CD14-positive monocyte (primary cell): Measurements from ENCODE around the gene APOO. TPM values are rescaled to one million over a fixed set of nuclear protein-coding genes. Genes with fewer than 3 reads are reported as not detected.

Source experiments
- DNase-seq, 3 donors: peaks; one replicate each; pipeline ENCODE4 v3.0.0-alpha.2; 2011 to 2022
- H2AFZ ChIP-seq: 2 replicates; pipeline ENCODE4 v1.6.0; 2012; ENCODE audit warnings: mild to moderate bottlenecking, low read depth, low read length, inconsistent platforms; ENCODE audit not compliant: insufficient read depth, poor library complexity, severe bottlenecking
- H3K27ac ChIP-seq, 2 donors: 1 replicate in 1 of 2; 2 replicates in 1 of 2; pipeline ENCODE4 v1.5.1; 2012 to 2013; ENCODE audit warnings: low read length in 2 of 2, control low read depth in 1 of 2, inconsistent platforms in 1 of 2, low read depth in 1 of 2, mild to moderate bottlenecking in 1 of 2
- H3K27me3 ChIP-seq, 2 donors: one replicate each; pipeline versions ENCODE4 v1.6.0 to v1.6.1; 2011 to 2013; ENCODE audit warnings: low read length in 2 of 2; ENCODE audit not compliant: control insufficient read depth in 2 of 2, insufficient read depth in 2 of 2
- H3K36me3 ChIP-seq, 2 donors: replicated peaks in 1 of 2; 1 replicate in 1 of 2; 2 replicates in 1 of 2; pipeline versions ENCODE4 v1.5.1 to v1.6.1; 2012 to 2013; ENCODE audit warnings: low read length in 2 of 2, control low read depth in 1 of 2, inconsistent platforms in 1 of 2, mild to moderate bottlenecking in 1 of 2; ENCODE audit not compliant: insufficient read depth in 2 of 2, control insufficient read depth in 1 of 2
- H3K4me1 ChIP-seq, 2 donors: 1 replicate in 1 of 2; 2 replicates in 1 of 2; pipeline versions ENCODE4 v1.5.1 to v1.6.1; 2012 to 2013; ENCODE audit warnings: low read length in 2 of 2, control low read depth in 1 of 2, inconsistent platforms in 1 of 2, mild to moderate bottlenecking in 1 of 2, moderate library complexity in 1 of 2; ENCODE audit not compliant: insufficient read depth in 2 of 2, control insufficient read depth in 1 of 2
- H3K4me2 ChIP-seq: replicated peaks from 2 replicates; pipeline ENCODE3; 2012; ENCODE audit warnings: low read length, moderate library complexity, mild to moderate bottlenecking; ENCODE audit not compliant: poor library complexity, severe bottlenecking; ENCODE audit errors: extremely low read depth
- H3K4me3 ChIP-seq, 3 experiments: fragments of 200-600 bp in 1 of 3; sonication (generic) in 1 of 3; replicated peaks in 1 of 3; 1 replicate in 2 of 3; 2 replicates in 1 of 3; pipeline ENCODE4 v1.5.1; 2011 to 2013; ENCODE audit warnings: low read length in 3 of 3, mild to moderate bottlenecking in 3 of 3, control low read depth in 2 of 3, low read depth in 2 of 3, inconsistent platforms in 1 of 3, moderate library complexity in 1 of 3
- H3K79me2 ChIP-seq: 2 replicates; pipeline ENCODE4 v1.6.0; 2012; ENCODE audit warnings: mild to moderate bottlenecking, control low read depth, inconsistent platforms, low read length, moderate library complexity; ENCODE audit not compliant: insufficient read depth
- H3K9ac ChIP-seq: 2 replicates; pipeline ENCODE4 v1.6.0; 2017; ENCODE audit warnings: low read length, mild to moderate bottlenecking; ENCODE audit not compliant: insufficient read depth, poor library complexity, severe bottlenecking
- H3K9me3 ChIP-seq, 2 donors: replicated peaks in 1 of 2; 1 replicate in 1 of 2; 2 replicates in 1 of 2; pipeline versions ENCODE4 v1.5.1 to v1.6.1; 2012 to 2013; ENCODE audit warnings: low read length in 2 of 2, control low read depth in 1 of 2; ENCODE audit not compliant: control insufficient read depth in 1 of 2, insufficient read depth in 1 of 2
- H4K20me1 ChIP-seq: 2 replicates; pipeline ENCODE4 v1.6.0; 2012; ENCODE audit warnings: mild to moderate bottlenecking, low read length, control low read depth, moderate library complexity; ENCODE audit not compliant: insufficient read depth
- H3K27ac Mint-ChIP-seq, 7 donors: one replicate each; pipeline ENCODE4 v1.8.0; 2020; ENCODE audit warnings: mild to moderate bottlenecking in 7 of 7, mixed read lengths in 7 of 7, moderate library complexity in 6 of 7, inconsistent platforms in 2 of 7
- H3K27me3 Mint-ChIP-seq, 3 donors: one replicate each; pipeline ENCODE4 v1.8.0; 2021 to 2022; ENCODE audit warnings: low read depth in 3 of 3, mild to moderate bottlenecking in 3 of 3, mixed read lengths in 3 of 3, moderate library complexity in 3 of 3, inconsistent platforms in 1 of 3
- H3K36me3 Mint-ChIP-seq, 2 donors: one replicate each; pipeline ENCODE4 v1.8.0; 2020; ENCODE audit warnings: mixed read lengths in 2 of 2, inconsistent platforms in 1 of 2, mild to moderate bottlenecking in 1 of 2
- H3K4me1 Mint-ChIP-seq: one replicate; pipeline ENCODE4 v1.8.0; 2020; ENCODE audit warnings: mild to moderate bottlenecking, mixed read lengths
- H3K4me3 Mint-ChIP-seq, 2 donors: one replicate each; pipeline ENCODE4 v1.8.0; 2020; ENCODE audit warnings: mild to moderate bottlenecking in 2 of 2, mixed read lengths in 2 of 2, moderate library complexity in 1 of 2
- H3K9me3 Mint-ChIP-seq, 7 donors: one replicate each; pipeline ENCODE4 v1.8.0; 2020 to 2022; ENCODE audit warnings: mixed read lengths in 7 of 7, mild to moderate bottlenecking in 6 of 7, moderate library complexity in 6 of 7, inconsistent platforms in 2 of 7
- WGBS: methylation state at CpG from one replicate; pipeline ENCODE4 v1.1.5; 2013; ENCODE audit warnings: missing lambda C conversion rate; ENCODE audit not compliant: insufficient coverage; 5-methylcytosine and 5-hydroxymethylcytosine counted together
- intact Hi-C, 2 donors: fragments of 100-400 bp; cut with micrococcal nuclease; formaldehyde crosslinking; loops; one replicate each; pipeline versions ENCODE4 v1.15.0 to v1.15.1; 2023
- polyA plus RNA-seq, 3 donors: library from polyadenylated mRNA; depleted of rRNA in 1 of 3; unstranded in 2 of 3; stranded (reverse) in 1 of 3; fragments of 300-500 nt in 2 of 3; fragments of >200 nt in 1 of 3; fragmentation: Illumina TruSeq in 2 of 3; gene quantifications; 1 replicate in 2 of 3; 2 replicates in 1 of 3; pipeline ENCODE4 v1.2.3, GENCODE V29; 2012 to 2021
- TF ChIP-seq, protein P1 (sequence below): fragments of 200-600 bp; IDR thresholded peaks from one replicate; pipeline ENCODE4 v1.8.0; 2022; ENCODE audit warnings: antibody characterized with exemption, mild to moderate bottlenecking

The APOO gene
- polyA plus RNA-seq, 3 donors: 3.3 to 8.3 (median 4.6) TPM

DNA sequence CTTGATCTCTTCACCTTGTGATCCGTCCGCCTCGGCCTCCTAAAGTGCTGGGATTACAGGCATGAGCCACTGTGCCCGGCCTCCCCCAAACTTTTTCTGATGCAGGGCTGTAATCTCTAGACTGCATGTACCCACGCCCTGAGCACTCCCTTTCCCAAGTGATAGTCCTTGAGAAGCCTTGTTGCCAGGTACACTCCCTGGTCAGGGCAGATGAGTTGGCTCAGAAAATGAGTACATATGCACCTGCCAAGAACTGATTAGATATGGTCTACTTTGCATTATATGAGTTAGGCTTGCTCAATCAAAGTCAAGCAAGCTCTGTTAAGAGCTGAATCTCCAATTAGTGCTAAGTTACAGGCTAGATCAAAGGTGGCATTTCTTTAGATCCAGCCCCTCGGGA, 20.3 kb downstream of the APOO start:
- TF ChIP-seq, protein P1, sequence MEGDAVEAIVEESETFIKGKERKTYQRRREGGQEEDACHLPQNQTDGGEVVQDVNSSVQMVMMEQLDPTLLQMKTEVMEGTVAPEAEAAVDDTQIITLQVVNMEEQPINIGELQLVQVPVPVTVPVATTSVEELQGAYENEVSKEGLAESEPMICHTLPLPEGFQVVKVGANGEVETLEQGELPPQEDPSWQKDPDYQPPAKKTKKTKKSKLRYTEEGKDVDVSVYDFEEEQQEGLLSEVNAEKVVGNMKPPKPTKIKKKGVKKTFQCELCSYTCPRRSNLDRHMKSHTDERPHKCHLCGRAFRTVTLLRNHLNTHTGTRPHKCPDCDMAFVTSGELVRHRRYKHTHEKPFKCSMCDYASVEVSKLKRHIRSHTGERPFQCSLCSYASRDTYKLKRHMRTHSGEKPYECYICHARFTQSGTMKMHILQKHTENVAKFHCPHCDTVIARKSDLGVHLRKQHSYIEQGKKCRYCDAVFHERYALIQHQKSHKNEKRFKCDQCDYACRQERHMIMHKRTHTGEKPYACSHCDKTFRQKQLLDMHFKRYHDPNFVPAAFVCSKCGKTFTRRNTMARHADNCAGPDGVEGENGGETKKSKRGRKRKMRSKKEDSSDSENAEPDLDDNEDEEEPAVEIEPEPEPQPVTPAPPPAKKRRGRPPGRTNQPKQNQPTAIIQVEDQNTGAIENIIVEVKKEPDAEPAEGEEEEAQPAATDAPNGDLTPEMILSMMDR: no peak
- intact Hi-C loops: no loop called here
- Histone ChIP-seq H3K9ac (no peak overlapping the region), H3K27ac (no peak overlapping the region), H3K36me3 (no peaks in the 10 kb centered on the region), H3K27me3 (no peaks in the 10 kb centered on the region), H2AFZ (no peak overlapping the region), H3K4me3 (no peak overlapping the region), H3K4me2 (no peak overlapping the region), H3K9me3 (no peaks in the 10 kb centered on the region), H3K4me1 (peaks cover 26 to 27% of the 10 kb centered on the region in 2 donors), H4K20me1 (no peaks in the 10 kb centered on the region), H3K79me2 (no peaks in the 10 kb centered on the region)
- Mint-ChIP-seq H3K4me1 (peaks cover 29% of the 10 kb centered on the region), H3K36me3 (no peaks in the 10 kb centered on the region), H3K4me3 (no peak overlapping the region), H3K27me3 (peaks cover 0 to 21% (median 1%) of the 10 kb centered on the region in 3 donors), H3K27ac (no peak overlapping the region), H3K9me3 (peaks cover 0 to 3% (median 0%) of the 10 kb centered on the region in 7 donors)
- no peak for DNase-seq
- WGBS: 100% methylated on average over 3 of the region's 6 CpGs

DNA sequence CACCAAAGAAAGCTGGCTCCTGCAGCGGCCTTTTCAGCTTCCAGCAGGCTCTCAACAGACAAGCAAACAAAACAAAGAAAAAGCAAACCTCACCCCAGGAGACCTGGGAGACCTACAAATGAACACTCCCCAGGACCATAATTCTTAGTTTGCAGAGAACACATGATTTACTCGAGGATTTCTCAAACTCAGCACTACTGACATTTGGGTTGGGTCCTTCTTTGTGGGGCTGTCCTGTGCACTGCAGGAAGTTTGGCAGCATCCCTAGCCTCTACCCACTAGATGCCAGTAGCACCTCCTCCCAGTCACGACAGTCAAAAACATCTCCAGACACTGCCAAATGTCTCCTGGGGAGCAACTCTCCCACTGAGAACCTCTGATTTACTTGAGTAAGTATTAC, 21.9 kb downstream of the APOO start:
- H3K4me1 ChIP-seq: peaks cover 26 to 27% of the 10 kb centered on the region in 2 donors
- H3K4me3 ChIP-seq: no peak overlapping the region
- no peaks in the 10 kb centered on the region for H3K36me3 Mint-ChIP-seq
- no peak overlapping the region for H3K4me2 ChIP-seq
- no peak overlapping the region for H3K4me3 Mint-ChIP-seq
- H3K79me2 ChIP-seq: no peaks in the 10 kb centered on the region
- no peaks in the 10 kb centered on the region for H3K36me3 ChIP-seq
- H3K27ac ChIP-seq: no peak overlapping the region
- H3K9me3 ChIP-seq: no peaks in the 10 kb centered on the region
- peaks cover 0 to 3% (median 0%) of the 10 kb centered on the region in 7 donors for H3K9me3 Mint-ChIP-seq
- no peaks in the 10 kb centered on the region for H4K20me1 ChIP-seq
- H3K9ac ChIP-seq: no peak overlapping the region
- TF ChIP-seq, protein P1: no peak
- no peak for DNase-seq
- H2AFZ ChIP-seq: no peak overlapping the region
- H3K27me3 ChIP-seq: no peaks in the 10 kb centered on the region
- peak overlapping the region in 3 of 7 donors; percentile 3 to 73 (median 49) for H3K27ac Mint-ChIP-seq
- WGBS: no CpG with 5 or more reads among the region's 3 CpGs
- peaks cover 0 to 18% (median 1%) of the 10 kb centered on the region in 3 donors for H3K27me3 Mint-ChIP-seq
- peaks cover 27% of the 10 kb centered on the region for H3K4me1 Mint-ChIP-seq
- intact Hi-C loops: no loop called here
